ENCODE measurements around the gene STMND1. TPM values are rescaled to one million over a fixed set of nuclear protein-coding genes. Genes with fewer than 3 reads are reported as not detected.

STMND1 gene
- total and polyA plus RNA-seq, 8 donors = 0.78 to 6.5 (median 3.5) TPM; not detected in 1

- H3K27ac ChIP-seq = no peak overlapping the region
These were observed 18.2 kb downstream of the STMND1 start for GRCh38 chr6:17120019-17120418.

GRCh38 chr6:17125407-17125806 is 23.6 kb downstream of the STMND1 start:
- no peak for TF ChIP-seq CTCF (IDR thresholded peaks at IDR 0.05)
- intact Hi-C loops (cut with DNase I) = no loop called here
- ATAC-seq (peak; percentile 92), DNase-seq (peak in 1 of 4 donors; percentile 56)
- Histone ChIP-seq H3K27ac (no peak overlapping the region), H3K27me3 (no peaks in the 10 kb centered on the region), H3K4me3 (no peak overlapping the region), H3K4me1 (no peaks in the 10 kb centered on the region), H3K36me3 (no peaks in the 10 kb centered on the region), H3K9me3 (no peaks in the 10 kb centered on the region)

More at GRCh38 chr6:17120019-17120418, 18.2 kb downstream of the STMND1 start:
- TF ChIP-seq CTCF (IDR thresholded peaks at IDR 0.05) = no peak
- ATAC-seq = no peak
- intact Hi-C loops (cut with DNase I) = no loop called here
- H3K4me1 ChIP-seq = no peaks in the 10 kb centered on the region
- H3K9me3 ChIP-seq = no peaks in the 10 kb centered on the region
- DNase-seq = peak in 2 of 4 donors; percentile 59 to 80
- H3K27me3 ChIP-seq = no peaks in the 10 kb centered on the region
- H3K4me3 ChIP-seq = no peak overlapping the region
- no peaks in the 10 kb centered on the region for H3K36me3 ChIP-seq

- intact Hi-C loops (cut with DNase I) = no loop called here
- no peak overlapping the region for H3K27ac ChIP-seq
- no peaks in the 10 kb centered on the region for H3K36me3 ChIP-seq
- no peaks in the 10 kb centered on the region for H3K27me3 ChIP-seq
- no peak overlapping the region for H3K4me3 ChIP-seq
- H3K9me3 ChIP-seq = peaks cover 0 to 17% of the 10 kb centered on the region in 2 donors
- H3K4me1 ChIP-seq = no peaks in the 10 kb centered on the region
- no peak for ATAC-seq
- DNase-seq = no peak
- no peak for TF ChIP-seq CTCF (IDR thresholded peaks at IDR 0.05)
These were observed 28.9 kb downstream of the STMND1 start for GRCh38 chr6:17130786-17131185.

GRCh38 chr6:17132967-17133366 is 31.1 kb downstream of the STMND1 start:
- Histone ChIP-seq H3K4me3 (no peak overlapping the region), H3K27ac (no peak overlapping the region), H3K27me3 (no peaks in the 10 kb centered on the region), H3K36me3 (no peaks in the 10 kb centered on the region), H3K9me3 (peaks cover 0 to 24% of the 10 kb centered on the region in 2 donors), H3K4me1 (no peaks in the 10 kb centered on the region)
- TF ChIP-seq CTCF (IDR thresholded peaks at IDR 0.05) = no peak
- no peak for DNase-seq
- ATAC-seq = no peak
- intact Hi-C loops (cut with DNase I) = no loop called here

- H3K4me3 ChIP-seq = no peak overlapping the region
- no peaks in the 10 kb centered on the region for H3K4me1 ChIP-seq
- no peak for TF ChIP-seq CTCF (IDR thresholded peaks at IDR 0.05)
- ATAC-seq = no peak
- no peak for DNase-seq
- no peak overlapping the region for H3K27ac ChIP-seq
- H3K27me3 ChIP-seq = no peaks in the 10 kb centered on the region
- peaks cover 0 to 32% of the 10 kb centered on the region in 2 donors for H3K9me3 ChIP-seq
- H3K36me3 ChIP-seq = no peaks in the 10 kb centered on the region
- intact Hi-C loops (cut with DNase I) = no loop called here
These were observed 36.2 kb downstream of the STMND1 start for GRCh38 chr6:17138033-17138432.
